Measurements from ENCODE around the gene ZNF512. TPM values are rescaled to one million over a fixed set of nuclear protein-coding genes. Genes with fewer than 3 reads are reported as not detected.
A peak's percentile ranks its signal among the peaks of the same experiment; 100 is the strongest.

The ZNF512 gene
- total and polyA plus RNA-seq, 9 of the 15 experiments (the other 6 are each of a cell fraction or from before 2014, with no cell fraction given) = 24.7 to 101 (median 65.9) TPM

GRCh38 chr2:27587025-27587424 lies 4.2 kb downstream of the ZNF512 start:
- in situ Hi-C loops (cut with MboI) = no loop called here
- H3K27me3 ChIP-seq (ENCODE audit: control insufficient read depth in 2 of 2, insufficient read depth in 2 of 2, low read length in 2 of 2) = no peaks in the 10 kb centered on the region
- no peak for DNase-seq (ENCODE audit: extremely low read depth in 1 of 4, low spot score in 3 of 4)
- no peaks in the 10 kb centered on the region for H3K9me3 ChIP-seq (replicated peaks; ENCODE audit: control insufficient read depth, insufficient read depth, low read depth, low read length)
- no peak overlapping the region for H3K4me3 ChIP-seq
- TF ChIP-seq, protein P1, sequence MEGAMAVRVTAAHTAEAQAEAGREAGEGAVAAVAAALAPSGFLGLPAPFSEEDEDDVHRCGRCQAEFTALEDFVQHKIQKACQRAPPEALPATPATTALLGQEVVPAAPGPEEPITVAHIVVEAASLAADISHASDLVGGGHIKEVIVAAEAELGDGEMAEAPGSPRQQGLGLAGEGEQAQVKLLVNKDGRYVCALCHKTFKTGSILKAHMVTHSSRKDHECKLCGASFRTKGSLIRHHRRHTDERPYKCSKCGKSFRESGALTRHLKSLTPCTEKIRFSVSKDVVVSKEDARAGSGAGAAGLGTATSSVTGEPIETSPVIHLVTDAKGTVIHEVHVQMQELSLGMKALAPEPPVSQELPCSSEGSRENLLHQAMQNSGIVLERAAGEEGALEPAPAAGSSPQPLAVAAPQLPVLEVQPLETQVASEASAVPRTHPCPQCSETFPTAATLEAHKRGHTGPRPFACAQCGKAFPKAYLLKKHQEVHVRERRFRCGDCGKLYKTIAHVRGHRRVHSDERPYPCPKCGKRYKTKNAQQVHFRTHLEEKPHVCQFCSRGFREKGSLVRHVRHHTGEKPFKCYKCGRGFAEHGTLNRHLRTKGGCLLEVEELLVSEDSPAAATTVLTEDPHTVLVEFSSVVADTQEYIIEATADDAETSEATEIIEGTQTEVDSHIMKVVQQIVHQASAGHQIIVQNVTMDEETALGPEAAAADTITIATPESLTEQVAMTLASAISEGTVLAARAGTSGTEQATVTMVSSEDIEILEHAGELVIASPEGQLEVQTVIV (CRISPR knock-in tag; IDR thresholded peaks at IDR 0.05; ENCODE audit: borderline replicate concordance) = no peak
- peak; percentile 26 for TF ChIP-seq PRDM10 (IDR thresholded peaks at IDR 0.05; ENCODE audit: partially characterized antibody)
- TF ChIP-seq ARID4B (CRISPR knock-in tag; IDR thresholded peaks at IDR 0.05) = no peak
- no peak for TF ChIP-seq KDM1A (IDR thresholded peaks at IDR 0.05)
- H3K36me3 ChIP-seq (ENCODE audit: control insufficient read depth, insufficient read depth, low read length) = peaks cover 3% of the 10 kb centered on the region; the same call in 1 of the 3 replicates
- WGBS (ENCODE audit: insufficient coverage, low coverage, missing lambda C conversion rate) = 61% methylated on average over 2 of the region's 2 CpGs
- no peak overlapping the region for H3K27ac ChIP-seq (ENCODE audit: extremely low read depth, low read depth, low read length)
- intact Hi-C loops (cut with micrococcal nuclease) = no loop called here
- H3K9ac ChIP-seq (ENCODE audit: insufficient read depth in 1 of 2, low read depth in 2 of 2, low read length in 2 of 2) = no peak overlapping the region
- peaks cover 12 to 27% of the 10 kb centered on the region in 2 experiments for H3K4me1 ChIP-seq (replicated peaks in 1 of 2; ENCODE audit: control insufficient read depth in 2 of 2, insufficient read depth in 2 of 2, low read length in 2 of 2)
- CTCF ChIA-PET (ENCODE audit: low intra/inter-chr PET ratio) = no interaction called here
- no peak overlapping the region for H3K4me2 ChIP-seq (ENCODE audit: insufficient read depth, low read length)
- no peak for ATAC-seq
- POLR2A ChIA-PET = interaction anchor here (2.8 kb wide), 1 partner anchor 12 kb away, joined by 8 read pairs; no protein-coding TSS in a partner anchor
- H2AFZ ChIP-seq (ENCODE audit: low read depth, low read length) = no peak overlapping the region
- BruUV-seq (replicated peaks) = no TSS peak
- peaks cover 92% of the 10 kb centered on the region for H3K79me2 ChIP-seq (ENCODE audit: control insufficient read depth, insufficient read depth, low read length)
- H3K9me1 ChIP-seq (ENCODE audit: control insufficient read depth, insufficient read depth, low read length) = no peaks in the 10 kb centered on the region
- peaks cover 10% of the 10 kb centered on the region; the same call in 1 of the 2 replicates for H4K20me1 ChIP-seq (replicated peaks; ENCODE audit: control insufficient read depth, insufficient read depth, low read length)
- FAIRE-seq = no peak

Data from K562 (cell line).